Spleen (tissue), 11 donors: ENCODE measurements around the gene CSMD2. TPM values are rescaled to one million over a fixed set of nuclear protein-coding genes. Genes with fewer than 3 reads are reported as not detected.

Experiments
- DNase-seq: peaks from one replicate; pipeline ENCODE4 v3.0.0-alpha.2; 2020
- H3K27ac ChIP-seq, 8 donors: fragments of 200-600 bp; sonication (generic) in 7 of 8; 1 replicate in 4 of 8; 2 replicates in 4 of 8; pipeline versions ENCODE4 v1.5.0 to v1.8.0; 2016 to 2021; ENCODE audit warnings: inconsistent platforms in 4 of 8, mild to moderate bottlenecking in 4 of 8, moderate library complexity in 1 of 8
- H3K27me3 ChIP-seq, 7 donors: fragments of 200-600 bp; sonication (generic) in 6 of 7; replicated peaks in 1 of 7; 1 replicate in 4 of 7; 2 replicates in 3 of 7; pipeline versions ENCODE4 v1.5.0 to v1.8.0; 2016 to 2021; ENCODE audit warnings: inconsistent platforms in 3 of 7, mild to moderate bottlenecking in 1 of 7
- H3K36me3 ChIP-seq, 6 donors: fragments of 200-600 bp; sonication (generic) in 5 of 6; 1 replicate in 4 of 6; 2 replicates in 2 of 6; pipeline versions ENCODE4 v1.5.0 to v1.8.0; 2016 to 2021; ENCODE audit warnings: inconsistent platforms in 2 of 6
- H3K4me1 ChIP-seq, 6 donors: fragments of 200-600 bp; sonication (generic) in 5 of 6; 1 replicate in 3 of 6; 2 replicates in 3 of 6; pipeline versions ENCODE4 v1.5.0 to v1.8.0; 2016 to 2021; ENCODE audit warnings: inconsistent platforms in 3 of 6
- H3K4me3 ChIP-seq, 8 donors: fragments of 200-600 bp; sonication (generic) in 7 of 8; 1 replicate in 4 of 8; 2 replicates in 4 of 8; pipeline versions ENCODE4 v1.5.0 to v1.8.0; 2016 to 2021; ENCODE audit warnings: inconsistent platforms in 4 of 8, mild to moderate bottlenecking in 4 of 8, moderate library complexity in 2 of 8
- H3K9me3 ChIP-seq, 8 donors: fragments of 200-600 bp; sonication (generic) in 7 of 8; 1 replicate in 4 of 8; 2 replicates in 4 of 8; pipeline versions ENCODE4 v1.5.0 to v1.8.0; 2016 to 2021; ENCODE audit warnings: inconsistent platforms in 4 of 8
- POLR2A ChIP-seq, 3 donors: fragments of 450-650 bp; IDR thresholded peaks; one replicate each; pipeline ENCODE4 v1.5.1; 2017; ENCODE audit warnings: antibody characterized with exemption in 3 of 3, mild to moderate bottlenecking in 1 of 3
- POLR2AphosphoS5 ChIP-seq, 3 donors: sonication (generic); formaldehyde crosslinking; IDR thresholded peaks; one replicate each; pipeline ENCODE4 v1.5.1; 2017; ENCODE audit warnings: antibody characterized with exemption in 3 of 3
- WGBS, 5 donors: extraction: QIAGEN DNeasy Blood & Tissue Kit in 3 of 5; methylation state at CpG; one replicate each; pipeline versions ENCODE4 v1.1.5 to v1.1.7; 2013 to 2018; 5-methylcytosine and 5-hydroxymethylcytosine counted together
- intact Hi-C: fragments of 100-400 bp; cut with DNase I; formaldehyde crosslinking; loops from one replicate; pipeline ENCODE4 v1.15.0; 2023; ENCODE audit warnings: low total_unique reads
- polyA plus RNA-seq, 3 donors: library from polyadenylated mRNA; stranded (reverse); fragments of 200-250 nt; gene quantifications; one replicate each; pipeline ENCODE4 v1.2.1, GENCODE V29; 2013
- total RNA-seq, 7 donors: library from RNA; depleted of rRNA in 3 of 7; stranded (reverse); fragments of >200 nt in 3 of 7; fragmentation: NEBNext Ultra II Directional in 4 of 7; extraction: Animal tissue kit (Norgen Biotek cat#: 25700) in 4 of 7; gene quantifications; one replicate each; pipeline versions ENCODE4 v1.1.0 to v1.2.1, GENCODE V29; 2016 to 2021
- TF ChIP-seq, protein P1 (sequence below), 11 experiments: fragments of 200-600 bp in 7 of 11; fragments of 450-650 bp in 4 of 11; sonication (generic) in 4 of 11; IDR thresholded peaks in 8 of 11; conservative IDR thresholded peaks in 3 of 11; 1 replicate in 7 of 11; 2 replicates in 4 of 11; pipeline versions ENCODE4 v1.4.0 to v1.8.0; 2016 to 2021; ENCODE audit warnings: antibody characterized with exemption in 11 of 11, inconsistent platforms in 4 of 11, mild to moderate bottlenecking in 1 of 11
- donor health status: healthy with polysubstance abuse.
- donor health status: DM: no; HTN: no; CAD: no; lungs with moderate emphysema.
- donor health status: DM: no; HTN: no; CAD: no.
- donor health status: Bipolar disorder and iron deficiency.
- donor health status: healthy.
- donor health status: DM: no; HTN: no; CAD: no.
- donor health status: DM: yes; HTN: yes; CAD: no.

The CSMD2 gene
- total and polyA plus RNA-seq, 10 donors, result 0.12 to 2.7 (median 0.96) TPM

DNA sequence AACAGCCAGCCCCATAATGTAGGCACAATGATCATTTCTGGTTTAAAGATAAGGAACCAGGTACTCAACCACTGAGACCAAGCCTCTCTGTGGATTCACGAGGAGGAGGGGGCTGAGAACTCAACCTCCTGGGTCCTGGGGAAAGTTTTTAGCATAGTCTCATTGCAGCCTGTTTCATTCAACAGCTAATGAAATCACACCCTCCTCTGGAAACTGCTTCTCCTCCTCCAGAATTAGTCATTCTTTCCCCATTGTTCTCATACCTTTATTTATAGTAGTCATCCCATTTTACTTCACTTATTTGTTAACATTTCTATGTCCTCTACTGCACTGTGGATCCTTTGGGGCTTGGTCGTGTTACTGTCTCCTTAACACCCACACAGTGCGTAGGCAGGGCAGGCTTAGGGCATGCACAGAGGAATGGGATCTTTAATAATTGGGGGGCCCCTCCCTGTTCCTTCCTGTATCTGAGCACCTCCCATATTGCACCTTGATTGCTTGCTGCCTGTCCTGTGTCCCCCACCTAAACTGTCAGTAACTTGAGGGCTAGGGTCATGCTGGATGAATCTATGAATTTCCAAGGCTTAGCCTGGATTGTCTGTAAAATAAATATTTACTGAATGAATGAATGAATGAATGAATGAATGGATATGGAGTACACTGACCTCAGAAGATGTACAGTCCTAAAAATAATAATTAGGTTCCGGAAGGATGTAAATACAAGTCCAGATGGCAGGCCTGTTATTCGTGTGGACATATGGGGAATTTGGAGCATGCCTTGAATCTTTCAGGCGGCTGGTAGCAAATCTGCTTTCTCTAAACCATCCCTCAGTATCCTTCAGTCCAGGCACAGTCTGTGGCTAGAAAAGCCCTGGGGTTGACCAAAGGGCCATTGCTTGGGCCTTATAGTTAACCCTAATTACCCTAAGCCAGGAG, 455.0 kb downstream of the CSMD2 start:
- TF ChIP-seq POLR2A (IDR thresholded peaks at IDR 0.05) (no peak), POLR2AphosphoS5 (IDR thresholded peaks at IDR 0.05) (no peak)
- H3K4me3 ChIP-seq, result no peak overlapping the region
- H3K9me3 ChIP-seq, result no peaks in the 10 kb centered on the region
- intact Hi-C loops, result no loop called here
- 75 to 86% (median 82%) methylated on average over 6 of the region's 6 CpGs for WGBS, 5 donors
- H3K27me3 ChIP-seq, result peaks cover 0 to 72% (median 0%) of the 10 kb centered on the region in 7 donors
- no peaks in the 10 kb centered on the region for H3K4me1 ChIP-seq
- H3K27ac ChIP-seq, result no peak overlapping the region
- H3K36me3 ChIP-seq, result no peaks in the 10 kb centered on the region
- no peak for DNase-seq

DNA sequence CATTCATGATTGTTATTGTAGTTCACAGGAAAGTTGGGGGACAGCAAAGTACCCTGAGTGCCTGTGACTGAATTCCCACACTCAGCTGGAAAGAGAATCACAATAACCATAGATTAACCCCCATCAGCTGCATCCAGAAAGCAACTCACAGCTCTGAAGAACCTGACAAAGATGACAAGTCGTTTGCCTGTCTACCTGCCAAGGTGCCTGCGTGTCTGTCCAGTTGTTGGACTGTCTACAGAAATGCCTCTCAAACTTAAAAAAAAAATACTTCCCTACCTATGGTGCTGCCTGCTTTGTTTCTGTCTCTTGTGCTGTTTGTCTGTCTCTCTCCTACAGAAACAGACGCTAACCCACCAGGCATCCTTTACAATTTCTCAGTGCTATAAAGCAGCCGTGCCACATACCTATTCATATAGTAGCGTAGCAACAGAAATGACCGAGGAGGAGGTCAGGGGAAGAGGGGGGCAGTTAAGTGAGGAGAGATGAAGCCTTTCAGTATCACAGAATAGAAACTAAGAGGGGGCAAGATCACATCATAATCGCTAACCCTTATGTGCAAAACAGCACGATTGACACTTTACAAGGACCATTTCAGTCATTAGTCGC, 455.8 kb downstream of the CSMD2 start:
- Histone ChIP-seq H3K4me3 (no peak overlapping the region), H3K4me1 (no peaks in the 10 kb centered on the region), H3K36me3 (no peaks in the 10 kb centered on the region), H3K27ac (no peak overlapping the region), H3K9me3 (no peaks in the 10 kb centered on the region), H3K27me3 (peaks cover 0 to 65% (median 0%) of the 10 kb centered on the region in 7 donors)
- no peak for TF ChIP-seq POLR2AphosphoS5 (IDR thresholded peaks at IDR 0.05)
- TF ChIP-seq, protein P1, sequence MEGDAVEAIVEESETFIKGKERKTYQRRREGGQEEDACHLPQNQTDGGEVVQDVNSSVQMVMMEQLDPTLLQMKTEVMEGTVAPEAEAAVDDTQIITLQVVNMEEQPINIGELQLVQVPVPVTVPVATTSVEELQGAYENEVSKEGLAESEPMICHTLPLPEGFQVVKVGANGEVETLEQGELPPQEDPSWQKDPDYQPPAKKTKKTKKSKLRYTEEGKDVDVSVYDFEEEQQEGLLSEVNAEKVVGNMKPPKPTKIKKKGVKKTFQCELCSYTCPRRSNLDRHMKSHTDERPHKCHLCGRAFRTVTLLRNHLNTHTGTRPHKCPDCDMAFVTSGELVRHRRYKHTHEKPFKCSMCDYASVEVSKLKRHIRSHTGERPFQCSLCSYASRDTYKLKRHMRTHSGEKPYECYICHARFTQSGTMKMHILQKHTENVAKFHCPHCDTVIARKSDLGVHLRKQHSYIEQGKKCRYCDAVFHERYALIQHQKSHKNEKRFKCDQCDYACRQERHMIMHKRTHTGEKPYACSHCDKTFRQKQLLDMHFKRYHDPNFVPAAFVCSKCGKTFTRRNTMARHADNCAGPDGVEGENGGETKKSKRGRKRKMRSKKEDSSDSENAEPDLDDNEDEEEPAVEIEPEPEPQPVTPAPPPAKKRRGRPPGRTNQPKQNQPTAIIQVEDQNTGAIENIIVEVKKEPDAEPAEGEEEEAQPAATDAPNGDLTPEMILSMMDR (IDR thresholded peaks at IDR 0.05 in 8 of 11, conservative IDR thresholded peaks at IDR 0.05 in 3 of 11), result no peak
- no peak for TF ChIP-seq POLR2A (IDR thresholded peaks at IDR 0.05)
- no peak for DNase-seq
- WGBS, 5 donors, result 79 to 87% (median 85%) methylated on average over 9 of the region's 9 CpGs
- intact Hi-C loops, result no loop called here

DNA sequence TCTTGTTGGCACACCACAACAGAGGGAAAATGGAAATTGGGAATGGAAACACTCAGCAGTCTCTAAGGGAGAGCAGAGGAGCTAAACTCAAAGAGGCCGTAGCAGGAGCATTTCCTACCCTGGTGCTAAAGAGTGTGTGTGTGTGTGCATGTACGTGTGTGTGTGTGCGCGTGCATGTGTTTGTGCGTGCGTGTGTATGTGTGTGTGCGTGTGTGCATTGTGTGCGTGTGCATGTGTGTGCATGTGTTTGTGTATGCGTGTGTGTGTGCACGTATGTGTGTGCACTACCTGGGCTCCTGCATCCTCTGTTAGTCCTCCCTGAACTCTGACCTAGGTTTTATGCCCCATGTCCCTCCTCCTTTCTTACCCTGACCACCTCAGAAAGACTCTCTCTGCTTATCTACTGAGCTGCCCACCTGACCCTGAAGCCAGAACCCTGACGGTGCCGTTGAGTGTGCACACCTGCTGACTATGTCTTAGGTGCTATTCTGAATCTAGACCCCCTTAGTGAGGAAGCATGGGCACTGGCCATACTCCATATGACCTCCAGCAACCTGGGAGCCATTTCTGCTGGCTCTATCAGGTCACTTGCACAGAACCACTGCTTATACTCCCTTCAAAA, 458.3 kb downstream of the CSMD2 start:
- Histone ChIP-seq H3K27me3 (peaks cover 0 to 47% (median 0%) of the 10 kb centered on the region in 7 donors), H3K9me3 (no peaks in the 10 kb centered on the region), H3K4me3 (no peak overlapping the region), H3K36me3 (no peaks in the 10 kb centered on the region), H3K27ac (no peak overlapping the region), H3K4me1 (no peaks in the 10 kb centered on the region)
- TF ChIP-seq POLR2A (IDR thresholded peaks at IDR 0.05) (no peak), POLR2AphosphoS5 (IDR thresholded peaks at IDR 0.05) (no peak)
- TF ChIP-seq, protein P1 (IDR thresholded peaks at IDR 0.05 in 8 of 11, conservative IDR thresholded peaks at IDR 0.05 in 3 of 11), result no peak
- intact Hi-C loops, result no loop called here
- WGBS, 5 donors, result 82 to 89% (median 85%) methylated on average over 12 of the region's 12 CpGs
- DNase-seq, result no peak

DNA sequence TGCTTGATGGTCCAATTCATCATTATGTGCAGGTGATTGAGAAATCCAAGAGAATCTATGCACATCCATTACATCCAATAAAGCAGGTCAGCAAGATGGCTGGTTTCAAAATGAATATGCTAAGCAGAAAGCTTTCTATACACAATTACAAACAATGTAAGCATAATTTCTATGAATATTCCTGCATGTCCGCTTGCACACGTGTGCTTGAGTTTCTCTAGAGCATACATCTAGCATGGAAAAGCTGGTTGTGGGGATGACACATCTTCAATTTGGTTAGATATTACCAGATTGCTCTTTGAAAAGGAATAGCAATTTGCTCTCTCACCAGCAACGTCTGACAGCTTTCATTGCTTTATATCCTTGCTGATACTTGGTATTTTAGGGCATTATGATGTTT, 461.6 kb downstream of the CSMD2 start:
- TF ChIP-seq, protein P1 (IDR thresholded peaks at IDR 0.05 in 8 of 11, conservative IDR thresholded peaks at IDR 0.05 in 3 of 11), result no peak
- TF ChIP-seq POLR2AphosphoS5 (IDR thresholded peaks at IDR 0.05), result no peak
- TF ChIP-seq POLR2A (IDR thresholded peaks at IDR 0.05), result no peak
- Histone ChIP-seq H3K4me1 (no peaks in the 10 kb centered on the region), H3K4me3 (no peak overlapping the region), H3K27ac (no peak overlapping the region), H3K36me3 (no peaks in the 10 kb centered on the region), H3K9me3 (no peaks in the 10 kb centered on the region), H3K27me3 (peaks cover 0 to 19% (median 0%) of the 10 kb centered on the region in 7 donors)
- intact Hi-C loops, result no loop called here
- DNase-seq, result no peak
- 68 to 85% (median 80%) methylated on average over 3 of the region's 3 CpGs for WGBS, 5 donors
